GM19467 (cell line): Measurements from ENCODE around the gene PCK2.

ENCODE experiments used
- ATAC-seq: cut with Tn5 transposase; IDR thresholded peaks from one replicate; pipeline ENCODE4 v1.9.1; 2021; ENCODE audit warnings: mild to moderate bottlenecking, moderate library complexity; ENCODE audit not compliant: unreplicated experiment

The PCK2 gene

GRCh38 chr14:24074625-24075484 is 19.3 kb upstream of the PCK2 start:
- no peak for ATAC-seq

- ATAC-seq, result no peak
Measured at GRCh38 chr14:24075485-24076301, 18.4 kb upstream of the PCK2 start.

- ATAC-seq, result no peak
Measured at GRCh38 chr14:24076302-24076601, 17.9 kb upstream of the PCK2 start.

GRCh38 chr14:24077086-24077485 is 17.0 kb upstream of the PCK2 start:
- no peak for ATAC-seq

GRCh38 chr14:24078146-24078545 is 16.0 kb upstream of the PCK2 start:
- ATAC-seq, result no peak

- ATAC-seq, result no peak
Measured at GRCh38 chr14:24079491-24080141, 14.5 kb upstream of the PCK2 start.

GRCh38 chr14:24080142-24080530 is 14.0 kb upstream of the PCK2 start:
- ATAC-seq, result no peak

GRCh38 chr14:24080888-24081738 is 13.0 kb upstream of the PCK2 start:
- peak; percentile 87 for ATAC-seq

- no peak for ATAC-seq
Measured at GRCh38 chr14:24081739-24082211, 12.3 kb upstream of the PCK2 start.

GRCh38 chr14:24082411-24083080 is 11.6 kb upstream of the PCK2 start:
- no peak for ATAC-seq

- no peak for ATAC-seq
Measured at GRCh38 chr14:24083462-24083861, 10.6 kb upstream of the PCK2 start.

GRCh38 chr14:24084440-24084839 is 9.7 kb upstream of the PCK2 start:
- ATAC-seq, result no peak

- ATAC-seq, result no peak
Measured at GRCh38 chr14:24085215-24085614, 8.9 kb upstream of the PCK2 start.

GRCh38 chr14:24086193-24086955 is 7.7 kb upstream of the PCK2 start:
- no peak for ATAC-seq

- no peak for ATAC-seq
Measured at GRCh38 chr14:24087004-24087403, 7.1 kb upstream of the PCK2 start.

- ATAC-seq, result no peak
Measured at GRCh38 chr14:24088095-24088494, 6.0 kb upstream of the PCK2 start.

- no peak for ATAC-seq
Measured at GRCh38 chr14:24089890-24090289, 4.2 kb upstream of the PCK2 start.

GRCh38 chr14:24092110-24092504 is 2.0 kb upstream of the PCK2 start:
- ATAC-seq, result no peak

- ATAC-seq, result no peak
Measured at GRCh38 chr14:24092505-24093206, 1.5 kb upstream of the PCK2 start.
